Mesenchymal stem cell (in vitro differentiated cells and primary cell): ENCODE measurements around the gene PPM1N.

Source experiments
- DNase-seq: peaks from one replicate; pipeline ENCODE4 v3.0.0-alpha.2; 2013
- H2AFZ ChIP-seq: one replicate; pipeline ENCODE4 v1.6.1; 2013; ENCODE audit warnings: low read depth, mild to moderate bottlenecking, control low read depth, inconsistent platforms, low read length, moderate library complexity
- H2AK5ac ChIP-seq: 2 replicates; pipeline ENCODE4 v1.6.1; 2013; ENCODE audit warnings: low read length, moderate library complexity, mild to moderate bottlenecking, inconsistent platforms; ENCODE audit not compliant: severe bottlenecking
- H2BK120ac ChIP-seq: one replicate; pipeline ENCODE4 v1.6.1; 2013; ENCODE audit warnings: low read depth, mild to moderate bottlenecking, inconsistent platforms, low read length, moderate library complexity
- H2BK12ac ChIP-seq, 2 experiments: one replicate each; pipeline ENCODE4 v1.6.1; 2013; ENCODE audit warnings: inconsistent platforms in 2 of 2, low read length in 2 of 2, mild to moderate bottlenecking in 2 of 2, moderate library complexity in 2 of 2, control low read depth in 1 of 2
- H2BK15ac ChIP-seq: one replicate; pipeline ENCODE4 v1.6.1; 2013; ENCODE audit warnings: mild to moderate bottlenecking, low read depth, inconsistent platforms; ENCODE audit not compliant: poor library complexity, severe bottlenecking
- H2BK5ac ChIP-seq: 2 replicates; pipeline ENCODE4 v1.6.1; 2013; ENCODE audit warnings: low read depth, mild to moderate bottlenecking, low read length, control low read depth, inconsistent platforms; ENCODE audit not compliant: poor library complexity, severe bottlenecking
- H3K14ac ChIP-seq, 2 experiments: one replicate each; pipeline ENCODE4 v1.6.1; 2013; ENCODE audit warnings: inconsistent platforms in 2 of 2, low read length in 2 of 2, control low read depth in 1 of 2, mild to moderate bottlenecking in 1 of 2, moderate library complexity in 1 of 2
- H3K18ac ChIP-seq, 2 experiments: one replicate each; pipeline ENCODE4 v1.6.1; 2013; ENCODE audit warnings: inconsistent platforms in 2 of 2, low read length in 2 of 2, control low read depth in 1 of 2, low read depth in 1 of 2, mild to moderate bottlenecking in 1 of 2
- H3K23ac ChIP-seq, 2 experiments: one replicate each; pipeline ENCODE4 v1.6.1; 2013; ENCODE audit warnings: inconsistent platforms in 2 of 2, low read length in 2 of 2, mild to moderate bottlenecking in 2 of 2, moderate library complexity in 2 of 2, control low read depth in 1 of 2
- H3K27ac ChIP-seq: 2 replicates; pipeline ENCODE4 v1.5.1; 2013; ENCODE audit warnings: mild to moderate bottlenecking, moderate library complexity, low read length, control low read depth, inconsistent platforms; ENCODE audit not compliant: poor library complexity, severe bottlenecking
- H3K27me3 ChIP-seq, 2 experiments: 2 replicates each; pipeline versions ENCODE4 v1.6.1 to v1.7.0; 2013; ENCODE audit warnings: low read length in 2 of 2, mild to moderate bottlenecking in 2 of 2, moderate library complexity in 2 of 2, control low read depth in 1 of 2, inconsistent platforms in 1 of 2; ENCODE audit not compliant: control insufficient read depth in 1 of 2, insufficient read depth in 1 of 2
- H3K36me3 ChIP-seq, 2 experiments: 2 replicates each; pipeline versions ENCODE4 v1.6.1 to v1.7.0; 2013; ENCODE audit warnings: low read length in 2 of 2, control low read depth in 1 of 2, inconsistent platforms in 1 of 2, low read depth in 1 of 2, mild to moderate bottlenecking in 1 of 2; ENCODE audit not compliant: insufficient read depth in 2 of 2, control insufficient read depth in 1 of 2
- H3K4ac ChIP-seq, 2 experiments: one replicate each; pipeline ENCODE4 v1.6.1; 2013; ENCODE audit warnings: inconsistent platforms in 2 of 2, low read length in 2 of 2, mild to moderate bottlenecking in 2 of 2, moderate library complexity in 2 of 2, control low read depth in 1 of 2, low read depth in 1 of 2
- H3K4me1 ChIP-seq: 2 replicates; pipeline ENCODE4 v1.6.1; 2013; ENCODE audit warnings: low read depth, low read length, control low read depth; ENCODE audit not compliant: control insufficient read depth, insufficient read depth
- H3K4me2 ChIP-seq: 2 replicates; pipeline ENCODE4 v1.6.1; 2013; ENCODE audit warnings: low read length, mild to moderate bottlenecking, inconsistent platforms; ENCODE audit not compliant: poor library complexity, severe bottlenecking
- H3K4me3 ChIP-seq, 2 experiments: 2 replicates each; pipeline versions ENCODE4 v1.5.1 to v1.7.0; 2013; ENCODE audit warnings: low read length in 2 of 2, mild to moderate bottlenecking in 2 of 2, control low read depth in 1 of 2, low read depth in 1 of 2; ENCODE audit not compliant: insufficient read depth in 1 of 2
- H3K79me1 ChIP-seq: replicated peaks from 2 replicates; pipeline ENCODE4 v1.6.1; 2013; ENCODE audit warnings: mild to moderate bottlenecking, control low read depth, low read length, inconsistent platforms; ENCODE audit not compliant: poor library complexity, severe bottlenecking
- H3K9ac ChIP-seq: 2 replicates; pipeline ENCODE4 v1.7.0; 2013; ENCODE audit warnings: mild to moderate bottlenecking, low read length, moderate library complexity
- H3K9me3 ChIP-seq: 2 replicates; pipeline ENCODE4 v1.7.0; 2013; ENCODE audit warnings: mild to moderate bottlenecking, low read length; ENCODE audit not compliant: control insufficient read depth
- H4K8ac ChIP-seq: one replicate; pipeline ENCODE4 v1.6.1; 2013; ENCODE audit warnings: inconsistent platforms, mild to moderate bottlenecking, low read length, moderate library complexity
- H4K91ac ChIP-seq: one replicate; pipeline ENCODE4 v1.6.1; 2013; ENCODE audit warnings: mild to moderate bottlenecking, low read length, inconsistent platforms
- WGBS: methylation state at CpG from one replicate; pipeline ENCODE4 v1.1.7; 2013; ENCODE audit warnings: mixed read lengths; 5-methylcytosine and 5-hydroxymethylcytosine counted together

The PPM1N gene

GRCh38 chr19:45499196-45500180 lies 1.2 kb downstream of the PPM1N start:
- Histone ChIP-seq H2BK12ac (no peak overlapping the region), H2BK5ac (no peak overlapping the region), H3K4me3 (no peak overlapping the region), H2BK15ac (no peak overlapping the region), H3K14ac (peak overlapping the region in 1 of 2 experiments; percentile 36), H3K4me2 (peak overlapping the region; percentile 44), H3K27me3 (peaks cover 31 to 39% of the 10 kb centered on the region in 2 experiments), H3K18ac (no peak overlapping the region), H2AFZ (no peak overlapping the region), H3K9me3 (no peaks in the 10 kb centered on the region), H3K4ac (no peak overlapping the region), H3K27ac (no peak overlapping the region), H3K23ac (peak overlapping the region in 1 of 2 experiments; percentile 48), H2BK120ac (no peak overlapping the region), H3K36me3 (peaks cover 0 to 2% of the 10 kb centered on the region in 2 experiments), H3K79me1 (no peaks in the 10 kb centered on the region), H4K8ac (no peak overlapping the region), H4K91ac (no peak overlapping the region), H2AK5ac (no peak overlapping the region), H3K4me1 (peaks cover 22% of the 10 kb centered on the region), H3K9ac (no peak overlapping the region)
- 14% methylated on average over 37 of the region's 37 CpGs for WGBS
- DNase-seq: peak; percentile 44

DNA sequence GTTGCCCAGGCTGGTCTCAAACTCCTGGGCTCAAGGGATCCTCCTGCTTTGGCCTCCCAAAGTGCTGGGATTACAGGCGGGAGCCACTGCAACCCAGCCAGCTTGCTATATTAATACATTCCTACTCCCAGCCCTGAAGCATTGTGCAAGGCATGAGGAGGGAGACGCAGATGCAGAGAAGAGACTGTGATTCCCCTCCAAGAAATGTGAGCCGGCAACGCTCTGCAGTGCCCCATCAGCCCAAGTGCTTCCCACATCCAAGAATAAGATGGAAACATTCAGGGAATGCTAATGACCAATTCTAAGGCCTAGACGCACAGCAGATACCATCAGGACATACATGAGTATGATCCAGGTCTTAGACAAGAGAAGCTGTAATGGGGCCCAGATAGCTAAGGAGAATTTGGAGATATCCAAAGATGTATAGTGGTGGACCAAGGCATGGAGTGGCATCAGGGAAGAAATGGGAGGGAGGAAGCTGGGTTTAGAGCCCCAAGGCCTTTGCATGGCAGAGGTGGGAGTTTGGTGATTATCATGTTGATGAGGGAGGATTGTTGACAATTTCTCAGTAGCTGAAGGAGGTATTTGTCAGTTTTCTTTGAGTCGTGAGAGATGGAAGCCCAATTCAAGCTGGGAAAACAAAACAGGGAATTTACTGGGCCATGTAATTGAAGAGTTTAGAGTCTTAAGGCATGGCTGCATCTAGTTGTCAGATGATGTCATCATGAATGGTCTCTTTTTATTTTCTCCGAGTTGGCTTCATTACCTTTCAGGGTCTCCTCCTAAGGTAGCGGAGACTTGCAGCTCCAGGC lies 2.9 kb downstream of the PPM1N start:
- H2BK120ac ChIP-seq: no peak overlapping the region
- 75% methylated on average over 8 of the region's 8 CpGs for WGBS
- DNase-seq: no peak
- peaks cover 2% of the 10 kb centered on the region for H3K79me1 ChIP-seq
- no peak overlapping the region for H4K91ac ChIP-seq
- H3K4me3 ChIP-seq: no peak overlapping the region
- no peak overlapping the region for H3K14ac ChIP-seq
- no peak overlapping the region for H3K18ac ChIP-seq
- no peak overlapping the region for H3K4me2 ChIP-seq
- H2BK15ac ChIP-seq: no peak overlapping the region
- H3K4ac ChIP-seq: no peak overlapping the region
- no peak overlapping the region for H4K8ac ChIP-seq
- H3K27me3 ChIP-seq: peaks cover 24 to 32% of the 10 kb centered on the region in 2 experiments
- H3K9me3 ChIP-seq: no peaks in the 10 kb centered on the region
- H2BK5ac ChIP-seq: no peak overlapping the region
- no peak overlapping the region for H3K9ac ChIP-seq
- peaks cover 25% of the 10 kb centered on the region for H3K4me1 ChIP-seq
- no peak overlapping the region for H3K27ac ChIP-seq
- H3K36me3 ChIP-seq: no peaks in the 10 kb centered on the region
- no peak overlapping the region for H2AFZ ChIP-seq
- H3K23ac ChIP-seq: no peak overlapping the region
- H2BK12ac ChIP-seq: no peak overlapping the region
- no peak overlapping the region for H2AK5ac ChIP-seq

DNA sequence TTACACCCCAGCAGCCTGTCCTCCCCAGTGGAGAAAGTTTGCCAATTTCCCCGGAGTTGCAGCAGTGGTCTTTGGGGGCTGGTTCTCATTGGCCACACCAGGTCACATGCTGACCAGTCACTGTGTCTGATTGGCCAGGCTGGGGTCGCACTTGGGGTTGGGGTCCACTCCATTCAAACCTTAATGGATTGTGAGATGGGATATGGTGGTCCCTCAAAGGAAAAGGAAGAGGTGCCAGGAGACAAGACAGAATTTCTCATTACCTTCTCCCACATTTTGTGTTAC lies 3.4 kb downstream of the PPM1N start:
- Histone ChIP-seq H3K9me3 (no peaks in the 10 kb centered on the region), H2BK15ac (no peak overlapping the region), H3K27me3 (peaks cover 23 to 31% of the 10 kb centered on the region in 2 experiments), H3K9ac (no peak overlapping the region), H3K4me1 (peaks cover 24% of the 10 kb centered on the region), H3K18ac (no peak overlapping the region), H2BK12ac (no peak overlapping the region), H3K36me3 (no peaks in the 10 kb centered on the region), H3K4me2 (no peak overlapping the region), H3K23ac (no peak overlapping the region), H3K79me1 (peaks cover 2% of the 10 kb centered on the region), H2AK5ac (no peak overlapping the region), H2BK5ac (no peak overlapping the region), H3K4ac (no peak overlapping the region), H3K4me3 (no peak overlapping the region), H2AFZ (no peak overlapping the region), H4K91ac (no peak overlapping the region), H4K8ac (no peak overlapping the region), H3K27ac (no peak overlapping the region), H3K14ac (no peak overlapping the region), H2BK120ac (no peak overlapping the region)
- no peak for DNase-seq
- 36% methylated on average over 2 of the region's 2 CpGs for WGBS

DNA sequence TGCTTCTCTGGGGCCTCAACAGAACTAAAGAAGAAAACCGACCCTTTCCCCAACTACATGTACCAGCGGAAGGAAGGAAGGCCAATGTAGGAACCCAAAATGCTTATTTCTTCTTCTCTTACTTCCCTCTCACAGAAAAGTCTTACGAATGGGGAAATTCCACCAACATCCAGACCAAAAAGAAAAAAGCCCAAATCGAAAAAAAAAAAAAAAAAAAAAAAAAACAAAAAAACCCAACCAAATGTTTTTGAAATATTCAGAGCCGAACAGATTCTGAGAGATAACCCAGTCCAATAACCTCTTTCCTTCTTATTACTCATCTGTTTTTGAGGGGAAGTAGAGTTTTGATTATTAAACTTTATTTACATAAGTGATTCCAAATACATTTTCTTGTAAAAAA lies 3.9 kb downstream of the PPM1N start:
- Histone ChIP-seq H3K4ac (no peak overlapping the region), H3K23ac (no peak overlapping the region), H2BK5ac (no peak overlapping the region), H2AK5ac (no peak overlapping the region), H2BK120ac (no peak overlapping the region), H3K14ac (no peak overlapping the region), H3K79me1 (peaks cover 2% of the 10 kb centered on the region), H2BK12ac (no peak overlapping the region), H3K27me3 (peaks cover 23 to 30% of the 10 kb centered on the region in 2 experiments), H3K4me3 (no peak overlapping the region), H4K91ac (no peak overlapping the region), H3K18ac (no peak overlapping the region), H3K9me3 (no peaks in the 10 kb centered on the region), H3K36me3 (no peaks in the 10 kb centered on the region), H2BK15ac (no peak overlapping the region), H4K8ac (no peak overlapping the region), H3K9ac (no peak overlapping the region), H3K4me1 (peaks cover 23% of the 10 kb centered on the region), H3K27ac (no peak overlapping the region), H2AFZ (no peak overlapping the region), H3K4me2 (no peak overlapping the region)
- WGBS: 73% methylated on average over 4 of the region's 5 CpGs
- DNase-seq: no peak
